ENCODE data around the gene C8G.

C8G gene

DNA sequence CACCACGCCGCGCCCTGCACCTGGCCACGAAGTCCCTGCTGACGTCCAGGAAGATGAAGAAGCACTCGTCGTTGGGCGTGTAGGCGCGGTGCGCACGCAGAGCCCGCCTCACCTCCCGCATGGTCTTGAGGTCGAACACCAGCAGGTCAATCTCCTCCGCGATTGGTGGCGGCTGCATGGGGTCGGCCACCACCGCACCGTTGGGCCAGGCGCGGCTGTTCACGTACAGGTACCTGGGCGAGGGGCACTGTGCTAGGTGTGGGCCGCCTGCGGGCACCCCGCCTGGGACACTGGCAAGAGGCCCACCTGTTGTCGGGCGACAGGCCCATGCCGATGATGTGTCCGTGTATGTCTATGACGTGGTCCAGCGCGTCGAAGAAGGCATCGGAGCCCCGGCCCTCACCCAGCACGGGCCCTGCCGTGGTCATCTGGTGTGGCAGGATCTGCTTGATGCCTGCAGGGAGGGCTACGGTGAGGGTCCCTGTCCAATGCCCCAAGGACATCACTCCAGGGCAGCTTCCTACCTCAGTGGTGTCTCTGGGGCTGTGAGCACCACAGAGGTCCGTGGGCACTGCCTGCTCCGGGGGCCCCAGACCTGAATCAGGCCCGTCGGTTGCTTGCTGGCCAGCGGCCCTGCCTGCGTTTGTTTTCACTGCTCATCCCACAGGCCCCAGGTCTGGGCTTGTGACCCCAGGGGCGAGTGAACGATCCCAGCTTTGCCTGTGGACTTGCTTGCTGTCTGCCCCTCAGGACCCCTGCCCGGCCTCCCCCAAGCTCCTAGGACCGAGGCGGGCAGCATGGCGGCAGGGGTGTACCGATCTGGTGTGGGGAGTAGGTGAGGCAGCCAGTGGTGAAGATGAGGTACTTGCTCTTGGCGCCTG, 3.6 kb upstream of the C8G start:
- no peak for DNase-seq (ENCODE audit: low read depth, low spot score)

DNA sequence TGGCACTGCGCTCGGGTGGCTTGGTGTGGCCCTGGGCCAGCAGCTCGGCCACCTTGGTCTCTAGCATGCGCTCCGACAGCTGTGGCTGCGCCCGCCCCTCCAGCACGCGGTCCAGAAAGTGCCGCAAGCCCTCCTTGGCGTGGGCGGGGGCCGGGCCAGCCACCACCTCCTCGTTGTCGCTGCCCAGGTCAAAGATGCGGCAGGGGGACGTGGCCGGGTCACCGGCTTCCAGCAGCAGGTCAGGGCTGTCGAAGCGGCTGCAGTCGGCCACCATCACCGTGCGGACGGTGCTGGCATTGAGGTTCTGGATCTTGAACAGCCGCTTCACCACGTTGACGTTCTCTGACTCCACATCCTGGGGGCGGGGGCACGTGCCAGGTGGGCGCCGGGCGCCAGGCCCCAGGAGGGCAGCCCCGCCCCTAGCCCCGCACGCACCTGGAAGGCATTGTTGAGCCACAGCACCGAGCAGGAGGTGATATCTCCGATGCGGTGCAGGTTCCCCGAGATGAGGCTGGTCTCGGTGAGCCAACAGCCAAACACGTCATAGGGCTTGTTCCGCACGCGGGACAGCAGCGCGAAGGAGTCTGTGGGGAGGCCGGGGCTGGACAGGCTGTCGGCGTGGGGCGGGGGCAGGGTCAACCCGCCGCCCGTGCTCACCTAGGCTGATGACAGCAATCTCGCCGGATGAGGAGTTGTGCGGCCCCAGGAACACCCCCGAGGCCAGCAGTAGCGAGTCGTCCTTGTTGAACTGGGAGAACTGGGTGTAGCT, 2.7 kb upstream of the C8G start:
- DNase-seq (ENCODE audit: low read depth, low spot score): no peak

DNA sequence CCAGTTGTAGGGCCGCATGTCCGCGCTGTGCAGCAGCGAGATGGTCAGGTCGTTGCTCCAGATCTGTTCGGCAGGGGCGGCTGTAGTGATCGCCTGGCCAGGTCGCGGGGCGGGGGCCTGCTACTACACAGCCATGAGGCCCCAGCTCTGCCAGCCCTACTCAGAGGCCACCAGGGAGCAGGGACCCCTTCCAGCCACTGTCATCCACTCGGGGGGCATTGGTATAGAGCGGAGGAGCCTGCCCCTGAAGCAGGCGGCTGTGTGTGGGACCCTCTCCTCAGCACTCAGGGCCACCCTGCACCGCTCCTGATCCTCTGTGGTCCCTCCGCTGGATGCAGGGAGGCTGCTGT, 2.2 kb upstream of the C8G start:
- no peak for DNase-seq (ENCODE audit: low read depth, low spot score)

DNA sequence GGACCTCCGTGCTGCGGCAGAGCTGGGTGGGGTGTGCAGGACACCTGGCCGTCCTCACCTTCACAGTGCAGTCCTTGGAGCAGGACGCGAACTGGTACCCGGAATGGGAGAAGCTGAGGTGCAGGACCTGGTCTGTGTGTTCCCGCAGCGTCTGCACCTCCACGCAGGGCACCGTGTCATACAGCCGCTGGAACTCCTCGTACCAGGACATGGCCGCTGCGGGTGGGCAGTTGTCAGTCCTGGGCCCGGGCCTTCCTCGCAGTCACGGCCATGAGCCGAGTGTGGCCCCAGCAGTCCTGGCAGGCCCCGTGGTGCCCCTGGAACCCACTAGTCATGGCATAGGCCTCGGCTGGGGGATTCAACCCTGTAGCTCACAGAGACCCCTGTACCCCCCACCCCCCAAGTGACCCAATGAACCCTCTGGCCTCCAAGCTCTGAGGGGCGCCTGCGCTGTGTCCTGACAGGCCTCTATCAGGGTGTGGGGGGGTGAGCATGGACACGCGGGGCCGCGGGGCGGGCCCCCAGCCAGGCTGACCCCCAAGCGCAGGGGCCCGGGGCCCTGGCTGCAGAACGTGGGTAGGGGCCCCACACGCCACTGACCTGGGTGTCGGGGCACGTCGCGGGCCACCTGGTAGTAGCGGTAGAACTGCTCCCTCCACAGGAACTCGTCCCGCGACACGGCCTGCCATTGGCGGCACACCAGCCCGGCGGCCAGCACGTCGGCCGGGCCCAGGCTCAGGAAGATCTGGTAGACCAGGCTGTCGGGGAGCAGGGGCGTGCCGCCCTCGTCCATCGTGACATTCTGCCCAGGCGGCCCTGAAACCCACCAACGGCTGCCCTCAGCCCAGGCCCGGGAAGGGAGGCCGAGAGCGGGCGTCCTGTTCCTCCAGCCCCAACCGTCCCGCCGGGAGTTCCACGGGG, 1.5 kb upstream of the C8G start:
- no peak for DNase-seq (ENCODE audit: low read depth, low spot score)

DNA sequence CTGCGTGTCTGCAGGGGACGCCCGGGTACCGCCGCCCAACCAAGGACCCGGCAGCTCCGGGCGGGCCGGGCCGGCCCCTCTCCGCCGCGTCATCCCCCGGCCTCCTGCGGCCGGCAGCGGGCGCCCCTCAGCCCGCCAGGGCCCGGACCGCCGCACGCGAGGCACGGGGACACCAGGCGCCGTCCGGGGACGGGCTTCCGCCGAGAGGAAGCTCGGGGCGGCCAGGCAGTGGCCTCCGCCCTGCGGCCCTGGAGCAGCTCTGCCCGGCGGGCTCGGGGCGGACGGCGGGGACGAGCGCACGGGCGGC, 878 bp upstream of the C8G start:
- no peak for DNase-seq (ENCODE audit: low read depth, low spot score)

DNA sequence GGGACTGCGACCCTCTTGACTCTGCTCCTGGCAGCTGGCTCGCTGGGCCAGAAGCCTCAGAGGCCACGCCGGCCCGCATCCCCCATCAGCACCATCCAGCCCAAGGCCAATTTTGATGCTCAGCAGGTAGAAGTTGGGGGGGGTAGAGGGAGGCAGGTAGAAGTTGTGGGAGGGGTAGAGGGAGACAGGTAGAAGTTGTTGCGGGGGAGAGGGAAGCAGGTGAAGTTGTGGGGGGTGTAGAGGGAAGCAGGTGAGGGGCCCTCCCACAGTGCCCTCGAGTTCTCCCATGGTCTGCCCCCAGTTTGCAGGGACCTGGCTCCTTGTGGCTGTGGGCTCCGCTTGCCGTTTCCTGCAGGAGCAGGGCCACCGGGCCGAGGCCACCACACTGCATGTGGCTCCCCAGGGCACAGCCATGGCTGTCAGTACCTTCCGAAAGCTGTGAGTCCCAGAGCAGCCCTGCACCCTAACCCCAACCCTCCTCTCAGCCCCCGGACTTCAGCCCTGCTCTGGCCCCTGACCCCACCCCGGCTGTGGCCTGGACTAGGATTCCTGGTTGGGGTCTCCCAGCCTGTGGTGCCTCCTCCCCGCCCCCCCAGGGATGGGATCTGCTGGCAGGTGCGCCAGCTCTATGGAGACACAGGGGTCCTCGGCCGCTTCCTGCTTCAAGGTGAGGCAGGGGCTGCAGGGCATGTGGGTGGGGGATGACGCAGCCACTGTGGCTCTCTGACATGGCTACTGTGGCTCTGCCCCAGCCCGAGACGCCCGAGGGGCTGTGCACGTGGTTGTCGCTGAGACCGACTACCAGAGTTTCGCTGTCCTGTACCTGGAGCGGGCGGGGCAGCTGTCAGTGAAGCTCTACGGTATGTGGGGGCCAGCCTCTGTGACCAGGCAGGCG, 537 bp downstream of the C8G start:
- DNase-seq (ENCODE audit: low read depth, low spot score): no peak

DNA sequence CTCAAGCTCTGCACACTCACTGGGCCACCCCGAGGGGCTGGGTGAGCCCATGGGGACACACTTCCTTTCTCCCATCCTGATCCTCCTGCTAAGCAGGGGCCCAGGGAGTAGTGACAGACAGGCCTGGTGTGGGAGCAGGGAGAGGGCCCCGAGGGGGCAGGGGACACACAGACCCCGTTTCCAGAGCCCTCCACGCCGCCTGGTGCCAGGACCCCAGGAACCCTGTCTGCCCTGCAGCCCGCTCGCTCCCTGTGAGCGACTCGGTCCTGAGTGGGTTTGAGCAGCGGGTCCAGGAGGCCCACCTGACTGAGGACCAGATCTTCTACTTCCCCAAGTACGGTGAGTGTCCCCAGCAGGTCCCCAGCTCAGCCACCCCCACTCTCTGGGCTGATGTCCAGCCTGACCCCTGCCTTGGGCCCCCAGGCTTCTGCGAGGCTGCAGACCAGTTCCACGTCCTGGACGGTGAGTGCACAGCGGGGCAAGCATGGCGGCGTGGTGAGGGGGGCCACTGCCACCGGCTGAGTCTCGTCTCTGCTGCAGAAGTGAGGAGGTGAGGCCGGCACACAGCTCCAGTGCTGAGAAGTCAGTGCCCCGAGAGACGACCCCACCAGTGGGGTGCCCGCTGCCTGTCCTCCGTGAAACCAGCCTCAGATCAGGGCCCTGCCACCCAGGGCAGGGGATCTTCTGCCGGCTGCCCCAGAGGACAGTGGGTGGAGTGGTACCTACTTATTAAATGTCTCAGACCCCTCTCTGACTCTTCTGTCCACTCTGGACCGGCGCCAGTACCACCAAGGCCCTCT, 1.4 kb downstream of the C8G start:
- no peak for DNase-seq (ENCODE audit: low read depth, low spot score)

DNA sequence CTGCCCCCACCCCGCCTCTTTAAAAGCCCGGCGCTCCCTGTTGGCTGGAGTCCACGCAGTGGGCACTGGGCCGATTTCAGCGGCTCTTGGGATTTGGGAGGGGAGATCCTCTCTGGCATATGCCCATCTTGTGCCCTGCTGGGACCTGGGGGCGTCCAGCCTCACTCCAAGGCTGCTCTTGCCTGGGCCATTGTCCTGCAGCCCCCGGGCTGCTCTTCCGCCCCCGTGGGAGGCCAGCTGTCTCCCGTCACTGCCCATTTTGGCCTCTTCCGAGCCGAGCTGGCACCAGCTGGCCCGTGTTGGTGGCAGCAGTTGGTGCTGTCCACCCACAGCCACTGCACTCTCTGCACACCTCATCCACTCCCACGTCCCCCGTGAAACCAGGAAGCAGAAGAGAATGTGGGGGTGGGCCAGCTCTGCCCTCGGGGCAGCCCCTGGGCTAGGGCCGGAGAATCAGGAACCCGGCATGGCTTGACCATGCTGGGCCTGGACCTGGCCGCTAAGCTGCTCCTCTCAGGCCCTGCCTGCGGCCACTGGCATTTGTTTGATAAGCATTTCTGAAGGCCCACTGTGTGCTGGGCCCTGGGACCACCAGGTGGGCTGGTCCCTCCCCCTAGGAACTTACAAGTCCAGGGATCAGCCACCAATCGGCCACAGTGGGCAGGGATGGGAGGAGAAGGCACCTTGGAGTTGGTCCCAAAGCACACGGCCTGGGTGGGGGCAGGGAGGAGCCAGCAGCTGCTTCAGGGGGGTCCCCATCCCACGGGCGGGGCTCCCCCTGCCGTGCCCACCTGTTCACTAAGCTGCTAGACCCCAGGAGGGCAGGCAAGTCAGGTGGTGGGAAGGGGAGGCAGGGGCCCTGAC, 2.2 kb downstream of the C8G start:
- DNase-seq (ENCODE audit: low read depth, low spot score): no peak

DNA sequence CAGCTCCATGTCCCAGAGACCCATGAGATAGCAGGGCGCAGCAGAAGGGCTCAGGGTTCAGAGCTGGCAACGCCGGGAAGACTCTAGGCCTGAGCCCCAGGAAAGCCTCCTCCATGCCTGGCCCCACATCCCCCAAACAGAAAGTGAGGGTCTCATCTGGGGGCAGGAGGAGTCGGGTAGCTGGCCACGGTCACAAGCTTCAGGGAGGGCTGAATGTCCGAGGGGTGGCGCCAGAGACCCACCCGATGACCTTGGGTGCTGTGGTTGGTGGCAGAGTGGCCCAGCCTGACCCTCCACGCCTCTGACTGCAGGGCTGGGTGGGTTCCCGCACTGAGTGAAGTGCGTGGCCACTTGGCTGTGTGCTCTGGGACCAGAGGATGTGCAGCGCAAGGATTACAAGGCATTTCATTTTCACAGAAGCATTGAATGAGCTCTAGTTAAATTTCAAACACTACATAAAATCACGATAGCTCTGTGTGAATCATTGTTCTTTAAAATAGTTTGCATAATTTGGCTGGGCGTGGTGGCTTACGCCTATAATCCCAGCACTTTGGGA, 3.0 kb downstream of the C8G start:
- DNase-seq (ENCODE audit: low read depth, low spot score): no peak

DNA sequence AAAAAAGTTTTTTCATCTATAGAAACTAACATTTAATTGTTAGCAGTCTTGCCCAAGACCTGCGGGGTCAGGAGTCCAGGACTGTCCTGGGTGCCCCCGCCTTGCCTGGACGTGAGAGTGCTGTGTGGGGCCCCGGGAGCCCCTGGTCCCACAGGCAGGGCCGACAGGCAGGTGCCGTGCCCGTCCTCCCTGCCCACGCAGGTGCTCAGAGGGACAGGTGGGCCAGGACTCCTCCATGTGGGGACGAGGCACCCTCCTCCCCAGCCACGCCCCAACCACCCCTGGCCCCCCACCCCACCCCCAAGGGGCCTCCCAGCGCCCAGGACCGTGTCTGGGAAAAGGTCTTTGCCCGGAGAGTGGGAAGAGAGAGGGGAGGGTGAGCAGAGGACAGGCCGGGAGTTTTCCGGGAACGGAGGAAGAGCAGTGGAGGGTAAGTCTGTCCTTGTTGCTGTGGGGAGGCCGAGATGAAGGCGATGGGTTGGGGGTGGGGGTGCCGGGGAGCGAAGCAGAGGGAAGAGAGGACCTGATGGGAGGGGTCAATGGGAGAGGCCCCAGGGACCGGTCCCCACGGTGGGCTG, 4.3 kb downstream of the C8G start:
- DNase-seq (ENCODE audit: low read depth, low spot score): no peak

DNA sequence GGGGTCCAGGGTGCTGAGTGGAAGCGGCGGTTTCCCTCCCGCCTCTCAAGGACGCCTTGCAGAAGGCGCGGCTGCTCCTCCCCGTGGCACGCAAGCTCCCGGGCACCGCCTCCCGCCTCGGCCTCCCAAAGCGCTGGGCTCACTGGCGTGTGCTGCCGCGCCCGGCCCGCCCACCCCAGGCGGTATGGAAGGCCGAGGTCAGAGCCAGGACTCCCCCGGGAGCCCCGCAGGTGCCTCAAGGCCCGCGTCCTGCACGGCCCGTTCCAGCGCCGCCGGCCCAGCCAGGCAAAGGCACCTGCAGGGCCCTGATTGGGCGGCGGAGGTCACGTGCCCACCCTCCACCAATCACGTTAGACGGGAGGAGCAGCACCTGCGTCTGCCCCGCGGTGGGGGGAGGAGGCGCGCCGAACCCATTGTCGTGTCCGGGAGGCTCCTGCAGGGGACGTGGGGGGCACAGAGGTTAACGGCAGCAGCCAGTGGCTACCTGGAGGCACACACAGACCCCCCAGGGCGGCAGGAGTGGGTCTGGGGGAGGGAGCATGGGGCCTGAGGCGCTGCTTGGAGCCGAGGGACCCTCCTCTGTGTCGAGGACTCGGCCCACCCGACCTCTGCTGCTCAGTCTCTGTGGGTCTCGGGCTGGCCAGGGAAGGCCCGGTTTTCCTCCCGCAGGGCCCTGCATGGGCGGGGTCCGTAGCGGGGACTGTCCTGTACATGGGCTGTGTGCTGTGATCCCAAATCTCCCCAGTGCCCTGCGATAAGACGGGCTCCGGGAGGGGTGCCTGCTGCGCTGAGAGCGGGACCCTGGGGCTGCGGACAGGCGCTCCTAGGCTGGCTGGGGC, 5.0 kb downstream of the C8G start:
- no peak for DNase-seq (ENCODE audit: low read depth, low spot score)

DNA sequence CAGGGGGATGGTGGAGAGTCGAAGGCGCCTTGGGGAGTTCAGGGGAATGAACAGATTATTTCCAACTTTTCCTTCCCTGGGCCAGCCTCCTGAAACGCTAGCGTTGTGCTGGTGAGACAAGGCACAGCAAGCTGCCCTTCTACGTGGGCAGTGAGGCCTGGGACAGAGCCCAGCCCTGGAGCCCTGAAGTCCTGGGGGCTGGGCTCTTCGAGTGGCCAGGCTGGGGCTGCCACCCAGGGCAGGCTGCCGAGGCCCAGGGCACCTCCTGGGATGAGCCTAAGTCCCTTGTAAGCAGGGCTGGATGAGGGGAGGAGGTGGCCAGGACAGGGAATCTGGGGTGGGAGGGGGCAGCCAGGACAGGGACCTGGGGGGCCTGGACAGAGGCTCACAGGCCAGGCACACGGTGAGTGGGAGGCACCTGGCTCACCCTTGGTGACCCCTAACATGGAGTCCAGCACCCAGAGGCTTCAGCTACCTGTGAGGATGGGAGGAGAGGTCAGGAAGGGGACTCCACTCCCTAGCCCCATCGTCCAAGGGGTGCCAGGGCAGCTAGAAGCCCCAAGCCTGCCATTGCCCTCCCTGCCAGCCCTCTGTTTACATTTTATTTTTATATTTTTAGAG, 5.7 kb downstream of the C8G start:
- DNase-seq (ENCODE audit: low read depth, low spot score): no peak

DNA sequence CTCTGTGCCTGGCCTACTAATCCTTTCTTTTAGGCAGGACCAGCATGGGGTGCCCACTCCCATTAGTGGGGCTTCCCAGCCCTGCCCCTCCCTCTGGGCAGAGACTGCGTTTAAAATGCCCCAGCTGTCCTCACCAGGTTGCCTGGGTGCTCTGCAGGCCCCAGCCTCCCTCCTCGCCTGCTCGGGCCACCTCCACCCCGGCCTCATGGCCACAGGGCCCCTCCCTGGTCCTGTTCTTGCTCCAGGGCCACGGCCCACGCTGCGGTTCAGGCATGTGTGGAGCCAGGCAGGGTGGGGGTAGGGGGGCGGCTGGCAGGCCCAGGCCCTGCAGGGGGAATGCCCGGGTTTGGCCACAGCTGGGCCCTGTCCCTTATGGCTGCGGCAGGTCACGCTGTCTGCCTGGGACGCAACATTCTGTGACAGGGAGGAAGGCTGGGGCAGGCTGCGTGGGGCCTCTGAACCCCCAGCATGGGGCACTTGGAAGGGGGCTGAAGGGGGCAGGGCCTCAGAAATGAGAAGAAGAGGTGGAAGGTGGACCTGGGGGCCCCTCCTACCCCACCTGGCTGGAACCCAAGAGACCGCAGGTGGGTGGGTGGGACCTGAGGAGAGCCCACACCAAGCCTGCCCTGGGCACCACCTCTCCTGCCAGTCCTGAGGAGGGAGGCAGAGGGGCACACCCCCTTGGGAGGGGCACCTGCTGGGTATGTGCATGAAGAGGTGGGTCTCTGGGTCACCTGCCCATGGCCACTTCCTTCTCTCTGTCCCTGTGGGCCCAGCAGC, 6.7 kb downstream of the C8G start, which contains the start of gene LCN12:
TSS of gene LCN12 (plus strand) at position 733 of the 780 bp plus-strand sequence. CDS start 55 bp downstream, outside the sequence.
- no peak for DNase-seq (ENCODE audit: low read depth, low spot score)

DNA sequence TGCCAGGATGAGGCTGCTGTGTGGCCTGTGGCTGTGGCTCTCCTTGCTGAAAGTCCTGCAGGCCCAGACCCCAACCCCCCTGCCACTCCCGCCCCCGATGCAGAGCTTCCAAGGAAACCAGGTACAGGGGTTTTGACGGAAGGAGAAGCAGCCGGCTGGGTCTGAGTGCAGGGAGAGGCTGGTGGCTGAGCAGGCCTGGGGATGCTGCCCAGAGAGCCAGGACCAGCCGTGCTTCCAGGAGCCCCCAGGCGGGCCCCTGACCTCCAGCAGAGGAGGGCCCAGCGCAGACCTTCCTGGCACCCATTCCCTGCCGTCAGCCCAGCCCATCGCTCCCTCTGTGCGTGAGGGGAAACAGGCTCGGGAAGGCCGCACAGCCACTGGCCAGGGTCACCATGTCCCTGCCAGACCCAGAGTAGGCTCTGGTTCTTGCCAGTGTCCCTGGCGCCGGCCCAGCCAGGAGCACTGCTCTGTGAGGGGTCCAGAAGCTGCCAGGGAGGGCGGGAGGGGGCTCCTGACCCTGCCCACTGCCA, 7.3 kb downstream of the C8G start:
- no peak for DNase-seq (ENCODE audit: low read depth, low spot score)

DNA sequence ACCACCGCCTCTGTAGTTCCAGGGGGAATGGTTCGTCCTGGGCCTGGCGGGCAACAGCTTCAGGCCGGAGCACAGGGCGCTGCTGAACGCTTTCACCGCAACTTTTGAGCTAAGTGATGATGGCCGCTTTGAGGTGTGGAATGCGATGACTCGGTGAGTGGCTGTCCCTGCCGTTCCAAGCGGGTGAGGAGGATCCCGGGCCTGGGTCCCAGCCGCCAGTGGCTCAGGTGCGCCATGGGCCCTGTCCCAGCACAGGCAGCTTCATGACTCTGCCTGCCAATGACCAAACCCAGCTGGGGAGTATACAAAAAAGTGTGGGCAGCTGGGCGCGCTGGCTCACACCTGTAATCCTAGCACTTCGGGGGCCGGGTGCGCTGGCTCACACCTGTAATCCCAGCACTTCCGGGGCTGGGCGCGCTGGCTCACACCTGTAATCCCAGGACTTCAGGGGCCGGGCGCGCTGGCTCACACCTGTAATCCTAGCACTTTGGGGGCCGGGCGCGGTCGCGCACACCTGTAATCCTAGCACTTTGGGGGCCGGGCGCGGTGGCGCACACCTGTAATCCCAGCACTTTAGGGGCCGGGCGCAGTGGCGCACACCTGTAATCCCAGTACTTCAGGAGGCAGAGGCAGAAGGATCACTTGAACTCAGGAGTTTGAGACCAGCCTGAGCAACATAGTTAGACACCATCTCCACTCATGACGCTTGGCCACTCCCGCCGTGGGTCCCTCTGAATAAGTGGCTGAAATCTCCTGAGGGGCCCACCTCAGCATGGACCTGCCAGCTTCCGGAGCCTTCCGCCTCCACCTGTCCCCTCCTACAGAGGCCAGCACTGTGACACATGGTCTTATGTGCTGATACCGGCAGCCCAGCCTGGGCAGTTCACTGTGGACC, 8.1 kb downstream of the C8G start:
- no peak for DNase-seq (ENCODE audit: low read depth, low spot score)

Measured in brain pericyte (primary cell).